CD4-positive, alpha-beta T cell (primary cell): ENCODE results near the gene DPY19L2. TPM values are rescaled to one million over a fixed set of nuclear protein-coding genes. Genes with fewer than 3 reads are reported as not detected.
"Not testable (repeated sequence)": the region's sequence is repeated elsewhere in the genome, so short reads cannot be mapped to it uniquely, and the experiment has no call there.

Source experiments
- ATAC-seq: fragments of 200-7000 bp; cut with Tn5 transposase; one replicate; pipeline ENCODE4 v1.10.0; 2022; ENCODE audit warnings: mild to moderate bottlenecking; ENCODE audit not compliant: poor library complexity
- CTCF ChIA-PET: fragments of 350-600 bp; sonication (Branson Sonifier 250); formaldehyde crosslinking; loops from one replicate; lab custom pipeline; 2021; ENCODE audit warnings: antibody characterized with exemption, inconsistent platforms; lab: Charles Lee
- POLR2A ChIA-PET: fragments of 350-600 bp; sonication (Branson Sonifier 250); formaldehyde crosslinking; loops from one replicate; lab custom pipeline; 2021; ENCODE audit warnings: antibody characterized with exemption, inconsistent platforms; lab: Charles Lee
- DNase-seq, 14 experiments: peaks; one replicate each; pipeline ENCODE4 v3.0.0-alpha.2; 2013 to 2020; ENCODE audit warnings: mixed read lengths in 2 of 14
- H3K27ac ChIP-seq, 2 donors: one replicate each; pipeline versions ENCODE4 v1.5.1 to v1.7.0; 2013; ENCODE audit warnings: low read length in 2 of 2, low read depth in 1 of 2, mild to moderate bottlenecking in 1 of 2
- H3K27me3 ChIP-seq, 2 experiments: 1 replicate in 1 of 2; 2 replicates in 1 of 2; pipeline versions ENCODE4 v1.6.1 to v1.7.0; 2013; ENCODE audit warnings: low read length in 2 of 2, control low read depth in 1 of 2, mild to moderate bottlenecking in 1 of 2, moderate library complexity in 1 of 2; ENCODE audit not compliant: insufficient read depth in 2 of 2, control insufficient read depth in 1 of 2
- H3K36me3 ChIP-seq: one replicate; pipeline ENCODE4 v1.6.1; 2013; ENCODE audit warnings: low read length, control low read depth; ENCODE audit not compliant: insufficient read depth
- H3K4me1 ChIP-seq: one replicate; pipeline ENCODE4 v1.6.1; 2013; ENCODE audit warnings: low read length, control low read depth; ENCODE audit not compliant: insufficient read depth
- H3K4me3 ChIP-seq: one replicate; pipeline ENCODE4 v1.5.1; 2013; ENCODE audit warnings: mild to moderate bottlenecking, low read length, moderate library complexity
- H3K9me3 ChIP-seq, 2 experiments: 1 replicate in 1 of 2; 2 replicates in 1 of 2; pipeline versions ENCODE4 v1.6.1 to v1.7.0; 2013; ENCODE audit warnings: low read length in 2 of 2, mild to moderate bottlenecking in 2 of 2, control low read depth in 1 of 2, moderate library complexity in 1 of 2; ENCODE audit not compliant: control insufficient read depth in 1 of 2, insufficient read depth in 1 of 2
- H3K27ac Mint-ChIP-seq: one replicate; pipeline ENCODE4 v1.8.0; 2020; ENCODE audit warnings: mixed read lengths
- H3K27me3 Mint-ChIP-seq: one replicate; pipeline ENCODE4 v1.8.0; 2021; ENCODE audit warnings: mixed read lengths
- H3K36me3 Mint-ChIP-seq: one replicate; pipeline ENCODE4 v1.8.0; 2021; ENCODE audit warnings: low read depth, mixed read lengths
- H3K4me1 Mint-ChIP-seq: one replicate; pipeline ENCODE4 v1.8.0; 2021; ENCODE audit warnings: low read depth, mixed read lengths
- H3K4me3 Mint-ChIP-seq: one replicate; pipeline ENCODE4 v1.8.0; 2020; ENCODE audit warnings: mild to moderate bottlenecking, mixed read lengths
- H3K9me3 Mint-ChIP-seq: one replicate; pipeline ENCODE4 v1.8.0; 2020; ENCODE audit warnings: mixed read lengths
- intact Hi-C, 2 experiments: fragments of 100-400 bp; cut with DNase I in 1 of 2; cut with micrococcal nuclease in 1 of 2; formaldehyde crosslinking; loops; one replicate each; pipeline versions ENCODE4 v1.15.1 to v1.9.0; 2023 to 2025; cut with DNase I, micrococcal nuclease
- total RNA-seq, 174 experiments: library from RNA in 2 of 174; stranded (reverse) in 2 of 174; gene quantifications; one replicate each; pipeline ENCODE4 v1.2.3 and lab custom pipeline; 2021 to 2026

DPY19L2 gene
- total RNA-seq, 2 experiments from 2014 or later: not detected

- POLR2A ChIA-PET, intact Hi-C loops, H3K27ac Mint-ChIP-seq: not testable (repeated sequence)
These were observed 11.9 kb downstream of the DPY19L2 start for GRCh38 chr12:63656407-63656806.

GRCh38 chr12:63655543-63656257, 12.6 kb downstream of the DPY19L2 start:
- H3K36me3 Mint-ChIP-seq, H3K4me3 Mint-ChIP-seq, H3K27me3 Mint-ChIP-seq, H3K9me3 Mint-ChIP-seq, intact Hi-C loops, POLR2A ChIA-PET, ATAC-seq, H3K27ac ChIP-seq, DNase-seq, H3K9me3 ChIP-seq, H3K27me3 ChIP-seq, CTCF ChIA-PET, H3K27ac Mint-ChIP-seq, H3K4me1 Mint-ChIP-seq, H3K4me1 ChIP-seq, H3K4me3 ChIP-seq, H3K36me3 ChIP-seq: not testable (repeated sequence)

More at GRCh38 chr12:63656407-63656806, 11.9 kb downstream of the DPY19L2 start:
- H3K36me3 ChIP-seq, H3K4me3 ChIP-seq, H3K4me3 Mint-ChIP-seq, H3K27me3 Mint-ChIP-seq, H3K27me3 ChIP-seq, H3K36me3 Mint-ChIP-seq, CTCF ChIA-PET, H3K4me1 ChIP-seq, H3K4me1 Mint-ChIP-seq, H3K27ac ChIP-seq, H3K9me3 Mint-ChIP-seq, DNase-seq, ATAC-seq, H3K9me3 ChIP-seq: not testable (repeated sequence)

- ATAC-seq, DNase-seq, intact Hi-C loops, H3K27me3 Mint-ChIP-seq, POLR2A ChIA-PET, H3K4me1 Mint-ChIP-seq, H3K36me3 ChIP-seq, H3K27me3 ChIP-seq, H3K27ac Mint-ChIP-seq, H3K4me1 ChIP-seq, H3K9me3 Mint-ChIP-seq, H3K4me3 Mint-ChIP-seq, H3K4me3 ChIP-seq, H3K9me3 ChIP-seq, CTCF ChIA-PET, H3K36me3 Mint-ChIP-seq, H3K27ac ChIP-seq: not testable (repeated sequence)
These were observed 13.8 kb downstream of the DPY19L2 start for GRCh38 chr12:63654481-63654880.

- H3K27me3 Mint-ChIP-seq, ATAC-seq, DNase-seq: not testable (repeated sequence)
These were observed 18.8 kb downstream of the DPY19L2 start for GRCh38 chr12:63649517-63649916.

GRCh38 chr12:63643381-63644140, 24.7 kb downstream of the DPY19L2 start:
- H3K4me1 Mint-ChIP-seq, DNase-seq, H3K27ac ChIP-seq, H3K9me3 Mint-ChIP-seq, H3K27me3 ChIP-seq, H3K4me1 ChIP-seq, H3K4me3 ChIP-seq, H3K27ac Mint-ChIP-seq, POLR2A ChIA-PET, CTCF ChIA-PET, intact Hi-C loops, H3K27me3 Mint-ChIP-seq, H3K9me3 ChIP-seq, ATAC-seq, H3K4me3 Mint-ChIP-seq, H3K36me3 Mint-ChIP-seq, H3K36me3 ChIP-seq: not testable (repeated sequence)

More at GRCh38 chr12:63649517-63649916, 18.8 kb downstream of the DPY19L2 start:
- H3K9me3 ChIP-seq, H3K27me3 ChIP-seq, H3K4me3 ChIP-seq, intact Hi-C loops, H3K36me3 ChIP-seq, H3K4me1 Mint-ChIP-seq, H3K9me3 Mint-ChIP-seq, POLR2A ChIA-PET, H3K4me1 ChIP-seq, CTCF ChIA-PET, H3K27ac ChIP-seq, H3K36me3 Mint-ChIP-seq, H3K27ac Mint-ChIP-seq, H3K4me3 Mint-ChIP-seq: not testable (repeated sequence)

GRCh38 chr12:63624258-63624657, 44.0 kb downstream of the DPY19L2 start:
- H3K27ac ChIP-seq, H3K4me3 Mint-ChIP-seq, intact Hi-C loops, H3K27me3 Mint-ChIP-seq, H3K27ac Mint-ChIP-seq, ATAC-seq, H3K4me3 ChIP-seq, DNase-seq, H3K9me3 Mint-ChIP-seq, H3K4me1 Mint-ChIP-seq, H3K27me3 ChIP-seq, CTCF ChIA-PET, H3K9me3 ChIP-seq, H3K36me3 Mint-ChIP-seq, H3K36me3 ChIP-seq, POLR2A ChIA-PET, H3K4me1 ChIP-seq: not testable (repeated sequence)

- H3K9me3 ChIP-seq, POLR2A ChIA-PET, H3K4me3 ChIP-seq, H3K4me1 Mint-ChIP-seq, H3K36me3 ChIP-seq, DNase-seq, H3K27ac Mint-ChIP-seq, H3K27me3 ChIP-seq, ATAC-seq, H3K27me3 Mint-ChIP-seq, H3K36me3 Mint-ChIP-seq, H3K4me3 Mint-ChIP-seq, intact Hi-C loops, CTCF ChIA-PET, H3K27ac ChIP-seq, H3K9me3 Mint-ChIP-seq, H3K4me1 ChIP-seq: not testable (repeated sequence)
These were observed 52.7 kb downstream of the DPY19L2 start for GRCh38 chr12:63615544-63615943.
